GM21526 (cell line): ENCODE measurements around the gene AKIP1.
A peak's percentile ranks its signal among the peaks of the same experiment; 100 is the strongest.
"Not testable (repeated sequence)": the region's sequence is repeated elsewhere in the genome, so short reads cannot be mapped to it uniquely, and the experiment has no call there.

Experiments used
- ATAC-seq: cut with Tn5 transposase; IDR thresholded peaks from one replicate; pipeline ENCODE4 v1.9.1; 2021; ENCODE audit warnings: moderate library complexity; ENCODE audit not compliant: unreplicated experiment, low FRiP score

Gene AKIP1

GRCh38 chr11:8911029-8911823, at the start of gene AKIP1:
Gene AKIP1, plus strand, starts transcription at chr11:8911189. Its CDS starts 261 bp downstream, at chr11:8911450.
- ATAC-seq = peak; percentile 63

DNA sequence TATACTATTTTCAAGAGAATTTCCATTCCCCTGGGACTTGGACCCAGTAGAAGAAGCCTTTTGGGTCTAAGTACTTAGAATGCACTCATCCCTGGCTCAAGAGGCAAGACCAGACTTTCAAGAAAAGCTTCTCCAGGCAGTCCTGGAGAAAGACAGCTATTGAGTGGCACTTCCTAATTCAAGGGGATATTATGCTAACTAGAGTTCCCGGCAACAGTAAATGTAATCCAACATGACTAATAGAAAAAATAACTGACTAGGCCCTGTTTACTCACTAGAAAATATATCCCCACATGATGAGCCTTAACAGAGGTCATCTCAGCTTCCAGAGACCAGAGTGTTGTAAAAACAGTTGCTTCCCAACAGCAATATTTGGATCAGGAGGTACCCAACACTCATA, 47.2 kb upstream of the AKIP1 start:
- no peak for ATAC-seq

GRCh38 chr11:8865304-8865703, 45.7 kb upstream of the AKIP1 start:
- no peak for ATAC-seq

GRCh38 chr11:8867035-8867434, 44.0 kb upstream of the AKIP1 start:
- no peak for ATAC-seq

DNA sequence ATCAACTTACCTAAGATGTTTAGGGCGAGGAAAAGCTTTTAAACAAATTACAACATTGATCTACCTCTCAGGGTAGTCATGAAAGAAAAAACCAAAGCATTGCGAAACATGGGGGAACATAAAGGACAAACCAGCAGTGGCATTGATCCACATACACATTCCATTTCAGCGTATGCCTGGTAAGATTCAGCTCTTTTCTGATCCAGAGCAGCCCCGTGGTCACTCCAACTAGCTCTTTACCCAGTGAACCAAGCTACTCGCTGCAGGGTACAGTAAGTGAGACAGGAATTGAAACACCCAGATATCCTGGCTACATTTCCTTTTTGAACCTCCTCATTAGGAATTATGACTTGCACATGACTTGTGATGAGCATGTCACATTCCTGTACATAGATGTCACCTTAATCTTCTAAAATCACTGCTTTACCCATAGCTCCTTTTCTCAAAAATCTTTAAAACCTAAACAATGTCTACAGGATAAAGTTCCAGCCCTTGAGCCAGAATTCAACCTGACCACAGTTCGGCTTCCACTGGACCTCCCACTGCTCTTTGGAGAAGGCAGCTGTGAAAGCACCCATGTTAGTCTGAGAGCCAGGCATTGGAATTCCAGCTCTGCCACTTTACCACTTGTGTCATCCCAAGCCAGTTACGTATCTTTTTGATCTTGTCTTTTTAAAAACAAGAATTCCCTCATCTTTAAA, 42.9 kb upstream of the AKIP1 start:
- no peak for ATAC-seq

- ATAC-seq = no peak
Observed at GRCh38 chr11:8870411-8871170, 40.4 kb upstream of the AKIP1 start.

DNA sequence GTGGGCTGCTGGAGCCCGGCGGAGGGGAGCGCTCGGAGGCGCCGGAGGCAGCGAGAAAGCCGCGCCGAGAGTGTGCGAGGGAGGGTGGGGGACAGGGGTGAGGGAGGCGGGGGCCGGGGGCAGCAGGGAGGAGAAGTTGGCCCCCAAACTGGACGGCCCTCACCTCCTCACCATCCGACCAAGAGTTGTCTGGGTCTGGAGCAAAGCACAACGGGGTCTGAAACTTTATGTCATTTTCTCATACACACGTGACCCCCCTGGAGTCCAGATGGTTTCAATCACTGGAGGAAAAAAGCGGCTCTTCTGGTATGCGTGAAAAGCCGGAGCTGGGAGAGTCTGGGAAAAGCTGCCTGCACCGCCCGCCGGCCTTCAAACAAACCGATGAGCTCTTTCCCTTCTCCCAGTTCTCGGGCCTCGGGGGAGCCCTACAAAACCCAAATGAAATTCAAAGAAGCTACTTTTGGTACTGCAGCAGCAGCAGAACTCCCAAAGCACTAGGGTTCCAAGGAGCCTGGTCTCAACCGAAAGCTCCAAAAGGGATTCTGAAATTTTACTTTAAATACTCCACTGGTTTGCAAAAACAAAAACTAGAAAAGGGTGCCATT, 39.7 kb upstream of the AKIP1 start:
- no peak for ATAC-seq

DNA sequence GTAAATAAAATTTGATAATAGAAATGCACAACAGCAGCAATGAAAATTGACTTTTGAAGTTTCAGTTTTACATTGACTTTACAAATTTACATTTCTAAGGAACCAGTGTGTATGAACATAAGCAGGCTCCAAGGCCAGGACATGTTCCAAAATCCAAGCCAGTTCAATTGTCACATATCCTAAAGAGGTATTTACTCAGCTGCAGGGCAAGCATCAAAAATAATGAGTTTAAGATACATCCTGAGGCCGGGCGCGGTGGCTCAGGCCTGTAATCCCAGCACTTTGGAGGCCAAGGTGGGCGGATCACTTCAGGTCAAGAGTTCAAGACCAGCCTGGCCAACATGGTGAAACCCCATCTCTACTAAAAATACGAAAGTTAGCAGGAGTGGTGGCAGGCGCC, 39.0 kb upstream of the AKIP1 start:
- ATAC-seq = no peak

DNA sequence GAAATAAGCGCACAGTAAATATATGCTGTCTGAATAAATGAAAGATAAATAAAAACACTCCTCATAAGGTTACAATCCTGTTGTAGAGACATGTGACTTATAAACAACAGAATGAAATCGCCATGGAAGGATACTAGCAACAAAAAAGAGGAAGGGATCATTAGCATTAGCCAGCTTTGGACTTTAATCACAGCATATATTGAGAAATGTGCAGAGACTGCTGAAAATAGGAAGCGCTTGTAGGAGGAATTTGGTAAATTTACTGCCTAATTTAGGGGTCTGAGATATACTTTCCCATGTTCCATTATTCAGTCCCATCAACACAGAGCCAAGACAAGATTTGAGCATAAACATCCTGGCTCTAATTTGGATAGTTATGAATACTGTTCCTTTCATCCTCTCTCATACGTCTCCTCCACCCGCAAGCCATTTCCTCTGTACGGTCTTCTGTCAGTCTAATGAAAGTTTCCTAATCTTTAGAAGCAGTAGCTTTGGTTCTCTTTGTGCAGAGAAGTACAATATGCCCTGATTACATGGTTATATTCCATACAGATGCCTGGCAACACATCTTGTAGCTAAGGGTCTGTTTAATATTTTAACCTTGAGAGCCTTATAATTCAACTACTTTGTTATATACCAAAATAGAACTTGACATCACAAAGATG, 37.1 kb upstream of the AKIP1 start:
- no peak for ATAC-seq

DNA sequence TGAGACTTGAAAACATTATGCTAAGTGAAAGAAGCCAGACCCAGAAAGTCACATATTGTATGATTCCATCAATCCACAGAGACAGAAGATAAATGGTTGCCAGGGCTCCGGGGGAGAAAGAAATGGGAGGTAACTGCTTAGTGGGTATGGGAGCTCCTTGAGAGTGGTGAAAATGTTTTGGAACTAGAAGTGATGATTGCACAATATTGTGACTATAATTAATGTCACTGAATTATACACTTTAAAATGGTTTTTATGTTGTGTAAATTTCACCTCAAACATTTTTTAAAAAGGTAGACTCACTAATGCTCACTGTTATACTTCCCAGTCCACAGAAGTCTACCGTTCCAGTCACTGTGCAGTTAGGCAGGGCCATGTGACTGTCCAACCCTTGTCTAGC, 32.2 kb upstream of the AKIP1 start:
- no peak for ATAC-seq

- ATAC-seq = not testable (repeated sequence)
Observed at GRCh38 chr11:8881585-8881984, 29.4 kb upstream of the AKIP1 start.

DNA sequence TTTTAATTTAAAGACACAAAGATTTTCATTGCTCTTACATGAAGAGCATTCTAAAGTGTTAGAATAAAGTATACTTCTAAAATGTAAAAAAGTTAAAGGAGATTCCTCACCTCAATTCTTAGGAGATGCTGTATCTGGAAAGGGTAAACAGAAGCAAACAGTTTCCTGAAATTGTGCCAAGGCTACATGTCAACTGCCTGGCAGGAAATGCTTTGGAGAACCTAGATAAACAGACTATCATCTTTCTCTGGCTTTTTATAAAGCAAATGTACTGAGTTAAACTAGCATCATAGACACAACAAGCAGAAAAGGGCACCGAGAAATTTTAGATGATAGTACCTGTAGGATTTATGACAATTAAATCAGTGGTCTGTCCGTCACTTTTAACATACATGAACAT, 24.7 kb upstream of the AKIP1 start:
- ATAC-seq = no peak

GRCh38 chr11:8891185-8891584, 19.8 kb upstream of the AKIP1 start:
- ATAC-seq = not testable (repeated sequence)

DNA sequence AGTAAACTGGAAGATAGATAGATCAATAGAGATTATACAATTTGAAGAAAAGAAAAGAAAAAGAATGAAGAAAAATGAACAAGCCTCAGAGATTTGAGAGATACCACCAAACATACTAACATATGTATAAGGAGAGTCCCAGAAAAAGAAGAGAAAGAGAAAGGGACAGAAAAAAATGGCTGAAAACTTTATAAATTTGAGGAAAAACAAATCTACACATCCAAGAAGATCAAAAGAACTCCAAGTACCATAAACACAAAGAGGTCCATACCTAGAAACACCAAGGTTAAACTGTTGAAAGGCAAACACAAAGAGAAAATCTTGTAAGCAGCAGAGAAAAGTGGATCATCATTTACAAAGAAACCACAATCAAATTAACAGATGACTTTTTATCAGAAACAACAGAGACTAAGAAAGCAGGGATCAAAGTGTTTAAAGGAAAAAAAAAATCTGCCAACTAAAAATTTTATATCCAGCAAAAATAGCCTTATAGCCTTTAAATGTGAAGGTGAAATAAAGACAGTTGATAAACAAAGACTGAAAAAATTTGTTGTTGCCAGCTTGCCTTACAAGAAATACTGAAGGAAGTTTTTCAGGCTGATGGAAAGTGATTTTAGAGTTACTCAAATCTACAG, 11.8 kb upstream of the AKIP1 start:
- no peak for ATAC-seq

DNA sequence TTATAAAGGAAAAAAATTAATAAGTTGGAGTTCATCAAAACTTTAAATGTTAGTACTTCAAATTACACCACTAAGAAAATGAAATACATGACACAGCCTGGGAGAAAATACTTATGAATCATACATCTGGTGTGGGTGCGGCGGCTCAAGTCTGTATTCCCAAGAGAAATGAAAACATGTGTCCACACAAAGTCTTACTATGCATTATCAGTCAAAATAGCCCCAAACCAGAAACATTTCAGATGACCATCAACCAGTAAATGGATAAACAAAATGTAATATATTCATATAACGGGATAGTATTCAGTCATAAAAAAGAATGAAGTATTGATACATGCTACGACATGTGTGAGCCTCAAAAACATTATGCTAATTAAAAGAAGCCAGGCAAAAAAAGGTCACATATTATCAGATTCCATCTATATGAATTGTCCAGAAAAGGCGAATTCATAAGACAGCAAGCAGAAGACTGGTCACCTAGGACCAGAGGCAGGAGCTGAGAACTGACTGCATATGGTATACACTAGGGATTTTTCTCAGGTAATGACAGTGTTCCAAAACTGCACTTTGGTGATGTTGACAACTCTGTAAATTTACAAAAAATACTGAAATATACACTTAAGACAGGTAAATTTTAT, 5.3 kb upstream of the AKIP1 start:
- ATAC-seq = no peak

GRCh38 chr11:8907116-8907515, 3.9 kb upstream of the AKIP1 start:
- no peak for ATAC-seq

GRCh38 chr11:8908099-8908498, 2.9 kb upstream of the AKIP1 start:
- no peak for ATAC-seq

GRCh38 chr11:8910649-8911026, 351 bp upstream of the AKIP1 start:
- ATAC-seq = peak; percentile 10

- ATAC-seq = no peak
Observed at GRCh38 chr11:8913961-8914660, 3.1 kb downstream of the AKIP1 start.
